Embryonic facial prominence (tissue), 1 donor: ENCODE results near the gene PMEPA1.

ENCODE experiments used
- DNase-seq: peaks from one replicate; pipeline ENCODE4 v3.0.0-alpha.2; 2016; ENCODE audit errors: extremely low spot score

Gene PMEPA1

GRCh38 chr20:57693670-57694329 is 16.0 kb downstream of the PMEPA1 start:
- DNase-seq: no peak

- DNase-seq: no peak
These were observed 16.7 kb downstream of the PMEPA1 start for GRCh38 chr20:57693002-57693582.

GRCh38 chr20:57692393-57692792 is 17.4 kb downstream of the PMEPA1 start:
- no peak for DNase-seq

GRCh38 chr20:57691699-57692098 is 18.1 kb downstream of the PMEPA1 start:
- DNase-seq: no peak

GRCh38 chr20:57690525-57690924 is 19.3 kb downstream of the PMEPA1 start:
- no peak for DNase-seq

GRCh38 chr20:57689745-57690481 is 19.9 kb downstream of the PMEPA1 start:
- DNase-seq: no peak

GRCh38 chr20:57688864-57689263 is 21.0 kb downstream of the PMEPA1 start:
- no peak for DNase-seq

- no peak for DNase-seq
These were observed 21.5 kb downstream of the PMEPA1 start for GRCh38 chr20:57688295-57688694.

GRCh38 chr20:57686931-57687652 is 22.7 kb downstream of the PMEPA1 start:
- DNase-seq: no peak

- DNase-seq: no peak
These were observed 24.6 kb downstream of the PMEPA1 start for GRCh38 chr20:57685146-57685758.

GRCh38 chr20:57684808-57685140 is 25.0 kb downstream of the PMEPA1 start:
- DNase-seq: no peak

GRCh38 chr20:57683881-57684807 is 25.7 kb downstream of the PMEPA1 start:
- no peak for DNase-seq

GRCh38 chr20:57683287-57683686 is 26.5 kb downstream of the PMEPA1 start:
- no peak for DNase-seq

GRCh38 chr20:57682184-57683101 is 27.4 kb downstream of the PMEPA1 start:
- DNase-seq: no peak

- DNase-seq: no peak
These were observed 28.6 kb downstream of the PMEPA1 start for GRCh38 chr20:57680934-57681914.

GRCh38 chr20:57680131-57680716 is 29.6 kb downstream of the PMEPA1 start:
- DNase-seq: no peak

GRCh38 chr20:57679113-57679512 is 30.7 kb downstream of the PMEPA1 start:
- DNase-seq: no peak

- DNase-seq: no peak
These were observed 31.5 kb downstream of the PMEPA1 start for GRCh38 chr20:57678340-57678739.
